ENCODE results near the gene DPYD.

The DPYD gene

DNA sequence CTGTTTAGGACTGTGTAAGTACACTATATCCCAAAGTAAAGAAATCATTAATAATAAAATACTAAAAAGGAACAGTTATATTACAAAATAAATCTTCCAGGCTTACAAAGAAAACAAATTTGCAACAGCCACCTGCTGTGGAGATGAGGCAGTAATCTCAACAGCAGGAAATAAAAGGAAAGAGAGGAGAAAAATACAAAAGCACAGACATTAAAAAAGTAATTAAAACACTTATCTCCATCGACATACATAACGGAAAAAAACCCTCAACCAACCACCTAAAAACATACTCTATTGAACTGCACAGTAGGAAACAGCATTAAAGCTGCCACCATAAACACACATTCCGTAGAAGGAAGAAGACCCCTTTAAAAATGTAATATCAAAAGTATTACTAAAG, 317.6 kb downstream of the DPYD start:
- DNase-seq: no peak

GRCh38 chr1:97599447-97599846, 321.4 kb downstream of the DPYD start:
- no peak for DNase-seq

- no peak for DNase-seq
Measured at GRCh38 chr1:97593192-97593591, 327.6 kb downstream of the DPYD start.

- DNase-seq: no peak
Measured at GRCh38 chr1:97588772-97589171, 332.1 kb downstream of the DPYD start.

DNA sequence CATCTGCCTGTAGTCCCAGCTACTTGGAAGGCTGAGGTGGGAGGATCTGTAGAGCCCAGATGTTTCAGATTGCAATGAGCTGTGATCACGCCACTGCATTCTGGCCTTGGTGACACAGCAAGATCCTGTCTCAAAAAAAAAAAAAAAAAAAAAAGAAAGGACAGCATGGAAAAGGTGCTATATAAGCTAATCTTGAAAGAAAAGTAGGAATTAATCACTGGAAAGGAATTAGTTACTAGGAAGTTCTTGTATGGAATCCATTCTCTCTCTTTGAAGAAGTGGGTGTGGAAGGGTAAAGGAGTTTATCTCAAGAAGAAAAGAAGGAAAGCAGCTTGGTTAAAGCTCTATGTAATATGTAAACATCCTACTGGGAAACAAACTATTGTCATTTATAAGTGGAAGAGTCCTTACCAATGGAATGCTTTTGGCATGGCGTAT, 339.2 kb downstream of the DPYD start:
- DNase-seq: no peak

- DNase-seq: no peak
Measured at GRCh38 chr1:97577613-97578012, 343.2 kb downstream of the DPYD start.

DNA sequence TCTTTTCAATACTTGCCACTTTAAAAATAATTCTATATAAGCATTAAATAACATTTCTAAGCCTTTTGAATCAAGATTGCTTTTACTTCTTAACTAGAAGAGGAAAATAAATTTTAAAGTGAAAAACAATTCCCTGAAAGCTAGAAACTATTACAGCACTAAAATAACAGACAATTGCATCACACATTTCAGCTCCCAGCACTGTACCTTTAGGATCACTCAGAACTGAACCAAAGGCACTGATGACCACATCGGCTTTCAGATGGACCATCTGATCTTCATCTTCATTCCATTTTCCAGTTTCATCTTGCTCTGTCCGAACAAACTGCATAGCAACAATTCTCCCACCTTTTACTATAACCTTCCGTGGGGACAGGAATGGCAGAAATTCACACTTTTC, 347.3 kb downstream of the DPYD start:
- no peak for DNase-seq

DNA sequence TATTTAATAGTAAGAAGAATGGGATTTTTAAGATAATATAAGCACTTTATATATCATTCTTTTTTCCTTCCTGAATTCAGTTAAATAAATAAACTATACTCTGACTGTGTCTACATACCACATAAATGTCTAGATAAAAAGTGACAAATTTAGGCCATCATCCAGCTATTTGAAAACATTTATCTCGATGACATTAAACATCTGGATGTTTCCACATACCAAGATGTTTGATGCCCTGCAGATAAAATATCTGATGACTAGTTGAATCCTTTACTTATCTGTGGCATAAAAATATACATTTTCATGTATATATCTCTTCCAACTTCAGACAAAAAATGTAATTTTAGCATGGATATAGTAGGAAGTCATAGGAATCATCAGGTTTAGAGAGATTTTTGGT, 348.3 kb downstream of the DPYD start:
- DNase-seq: no peak

- no peak for DNase-seq
Measured at GRCh38 chr1:97571760-97572159, 349.1 kb downstream of the DPYD start.

GRCh38 chr1:97570691-97571090, 350.1 kb downstream of the DPYD start:
- DNase-seq: no peak

DNA sequence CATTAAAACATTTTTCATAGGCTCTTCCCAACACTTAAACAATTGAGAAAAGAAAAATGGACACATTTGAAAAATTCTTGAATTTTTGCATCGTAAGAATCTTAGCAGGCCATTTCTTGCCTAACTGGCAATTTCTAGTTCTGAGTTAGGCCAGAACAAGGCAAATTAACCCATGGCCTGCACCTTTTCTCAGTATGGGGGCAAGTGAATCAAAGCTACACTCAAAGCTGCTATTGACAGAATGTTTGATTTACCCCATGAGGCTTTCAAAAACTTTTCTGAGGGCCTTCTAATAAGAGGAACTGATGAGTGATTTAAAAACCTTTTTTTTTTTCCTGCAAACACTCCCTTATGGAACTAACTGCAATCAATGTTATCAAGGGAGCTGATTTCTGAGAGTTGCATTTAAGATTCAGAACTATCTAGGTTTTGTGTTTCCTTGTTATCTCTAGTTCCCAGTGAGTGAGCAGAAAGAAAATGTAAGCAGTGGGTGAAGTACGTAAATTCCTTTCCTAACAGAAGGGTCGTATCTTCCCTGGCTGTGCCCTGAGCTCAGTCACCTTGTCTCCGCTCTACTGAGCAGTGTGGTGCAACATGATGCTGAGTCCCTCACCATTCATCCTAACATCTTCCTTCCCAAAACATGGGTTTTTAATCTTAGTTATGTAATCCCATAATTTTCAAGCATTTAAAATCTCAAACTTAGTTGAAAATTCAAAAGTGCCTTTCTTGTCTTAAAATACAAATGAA, 353.7 kb downstream of the DPYD start:
- DNase-seq: no peak

- DNase-seq: no peak
Measured at GRCh38 chr1:97565886-97566285, 354.9 kb downstream of the DPYD start.

DNA sequence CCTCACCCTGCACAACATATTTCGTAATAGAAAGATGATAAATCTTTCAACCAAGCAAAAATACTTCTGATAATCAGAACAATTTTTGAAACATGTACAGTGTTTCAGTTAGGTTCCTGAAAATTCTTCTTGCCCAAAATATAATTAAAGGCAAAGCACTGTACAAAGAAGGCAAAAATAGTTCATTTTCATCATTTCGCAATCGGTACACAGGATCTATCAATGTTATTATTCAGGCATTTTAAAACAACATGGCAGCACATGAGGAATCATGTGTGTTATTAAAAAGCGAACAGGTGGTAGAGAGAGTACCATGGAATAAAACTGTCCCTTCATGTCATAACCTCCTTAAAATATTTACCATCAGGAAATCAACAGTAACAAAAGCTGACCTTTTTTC, 356.9 kb downstream of the DPYD start:
- no peak for DNase-seq

DNA sequence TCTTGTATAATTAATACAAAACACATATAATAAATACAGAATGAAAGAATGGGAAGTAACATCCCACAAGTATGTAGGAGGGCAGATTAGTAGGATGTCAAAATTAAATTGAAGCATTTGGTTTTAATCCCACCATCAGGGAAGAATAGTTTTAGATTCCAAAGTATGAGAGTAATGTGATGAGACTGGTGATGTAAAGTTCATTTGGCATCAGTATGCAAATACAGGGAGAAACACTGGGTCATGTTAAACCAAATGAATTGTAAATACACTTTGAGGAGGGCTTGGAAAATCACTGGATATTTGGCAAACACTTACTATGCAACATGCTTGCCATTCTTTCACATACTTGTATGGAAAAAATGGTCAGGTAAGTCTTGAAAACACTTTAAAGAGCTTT, 358.8 kb downstream of the DPYD start:
- DNase-seq: no peak

DNA sequence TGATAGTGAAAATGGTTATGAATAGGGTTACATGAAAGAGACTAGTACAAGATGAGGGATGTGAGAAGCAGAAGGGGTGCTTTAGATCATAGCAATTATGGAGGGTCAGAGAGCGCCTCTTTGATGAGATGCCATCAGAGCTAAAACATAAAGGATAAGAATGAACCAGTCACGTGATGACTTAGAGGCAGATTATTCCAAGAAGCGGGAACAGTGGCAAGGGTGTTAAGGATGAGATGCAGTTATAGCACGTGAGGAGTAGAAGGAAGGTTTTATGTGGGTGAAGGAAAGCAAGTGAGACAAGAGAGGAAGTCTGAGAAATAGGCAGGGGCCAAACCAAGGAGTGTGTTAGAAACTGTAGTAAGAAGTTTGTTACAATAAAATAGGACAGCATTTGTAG, 360.1 kb downstream of the DPYD start:
- DNase-seq: no peak

DNA sequence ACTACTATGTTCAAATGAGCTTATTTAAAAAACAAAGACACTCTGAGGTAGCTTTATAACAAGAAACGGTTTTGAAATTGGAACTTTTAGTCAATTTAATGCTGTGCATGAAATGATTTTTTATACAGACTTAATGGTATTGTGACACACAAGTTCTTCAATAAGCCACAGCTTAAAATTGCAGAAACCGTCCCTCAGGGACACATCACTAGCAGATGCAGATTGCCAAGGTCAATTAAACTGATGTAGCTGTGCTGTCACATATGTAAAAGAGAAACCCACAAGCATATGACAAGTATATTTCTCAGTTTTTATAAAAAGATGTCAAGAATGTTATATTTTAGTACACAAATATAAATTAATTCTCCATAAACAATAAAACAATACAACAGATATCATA, 366.9 kb downstream of the DPYD start:
- no peak for DNase-seq

- no peak for DNase-seq
Measured at GRCh38 chr1:97551113-97551512, 369.7 kb downstream of the DPYD start.

- DNase-seq: no peak
Measured at GRCh38 chr1:97545446-97545845, 375.4 kb downstream of the DPYD start.

DNA sequence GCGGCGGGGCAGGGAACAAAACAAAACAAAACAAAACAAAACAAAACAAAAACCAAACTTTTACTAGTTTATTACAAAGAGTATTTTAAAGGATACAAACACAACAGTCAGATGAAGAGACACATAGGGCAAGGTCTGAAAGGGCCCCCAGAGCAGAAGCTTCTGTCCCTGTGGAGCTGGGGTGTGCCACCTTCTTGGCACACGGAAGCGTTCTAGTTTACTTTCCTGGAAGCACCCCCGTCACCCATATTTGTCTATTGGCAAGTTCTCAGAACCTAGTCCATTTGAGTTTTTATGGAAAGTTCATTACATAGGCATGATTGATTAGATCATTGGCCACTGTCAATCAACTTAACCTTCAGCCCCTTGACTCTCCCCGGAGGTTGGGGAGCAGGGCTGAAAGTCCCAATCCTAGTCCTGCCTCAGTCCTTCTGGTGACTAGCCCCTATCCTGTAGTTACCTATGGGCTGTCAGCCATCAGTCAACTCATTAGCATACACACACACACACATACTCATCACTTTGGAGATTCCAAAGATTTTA, 380.4 kb downstream of the DPYD start:
- no peak for DNase-seq

DNA sequence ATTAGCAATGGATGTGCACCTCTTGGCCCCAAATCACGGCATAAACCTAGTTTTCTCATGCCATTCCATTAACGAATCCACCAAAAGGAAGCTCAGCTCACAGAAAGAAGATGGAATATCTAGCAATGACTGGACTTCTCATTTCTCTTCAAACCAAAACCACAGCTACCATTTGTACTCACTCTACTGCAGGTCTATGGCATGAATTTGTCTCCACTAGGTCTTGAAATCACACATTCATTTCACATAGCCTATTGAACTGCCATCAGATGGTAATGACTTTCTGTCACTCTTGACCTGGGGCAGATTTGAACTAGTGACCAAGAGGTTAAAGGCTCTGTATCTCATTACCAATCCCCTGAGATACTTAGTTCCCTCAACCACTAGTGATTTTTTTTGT, 382.7 kb downstream of the DPYD start:
- DNase-seq: no peak

DNA sequence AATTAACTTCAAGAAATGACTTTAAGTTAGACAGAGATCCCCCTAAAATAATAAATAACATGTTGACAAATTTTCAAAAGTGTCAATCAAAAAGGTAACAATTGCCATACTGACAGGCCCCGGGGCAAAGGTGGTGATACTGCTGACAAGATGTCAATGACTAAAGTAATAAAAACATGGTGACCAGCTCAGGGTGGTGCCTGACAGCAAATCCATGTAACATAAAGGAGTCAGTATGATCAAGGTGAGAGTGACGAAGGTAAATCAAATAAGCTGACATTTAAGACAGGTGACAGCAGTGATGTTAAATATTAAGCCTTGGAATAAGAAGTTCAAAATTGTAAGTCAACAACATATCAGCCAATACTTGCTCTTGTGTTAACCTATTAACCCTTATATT, 387.5 kb downstream of the DPYD start:
- no peak for DNase-seq

- DNase-seq: no peak
Measured at GRCh38 chr1:97529600-97529999, 391.2 kb downstream of the DPYD start.

GRCh38 chr1:97524211-97524610, 396.6 kb downstream of the DPYD start:
- no peak for DNase-seq

GRCh38 chr1:97516588-97516987, 404.2 kb downstream of the DPYD start:
- DNase-seq: no peak

DNA sequence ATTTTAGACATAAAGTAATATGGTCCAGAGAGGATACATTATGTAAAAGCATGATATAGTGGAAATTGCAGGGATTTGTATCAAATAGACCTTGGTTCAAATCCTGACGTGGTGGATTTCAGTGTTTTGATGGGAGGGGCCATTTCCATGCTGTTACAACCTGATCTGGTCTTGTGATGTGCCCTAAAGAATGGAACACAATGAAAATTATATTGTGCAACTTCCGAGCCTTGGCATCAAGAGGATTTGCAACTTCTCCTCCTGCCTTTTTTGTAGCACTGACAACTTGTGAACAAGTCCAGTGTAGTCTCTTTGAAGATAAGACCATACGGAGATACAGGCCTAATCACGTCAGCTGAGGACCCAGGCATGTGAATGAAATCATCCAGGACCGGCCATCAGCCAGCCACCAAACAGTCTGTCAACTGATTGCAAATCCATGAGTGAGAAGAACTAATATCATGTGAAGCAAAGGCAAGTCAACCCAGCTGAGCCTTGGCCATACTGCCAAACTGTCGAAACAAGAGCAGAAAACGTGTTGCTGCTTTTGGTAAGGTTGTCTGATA, 412.1 kb downstream of the DPYD start:
- DNase-seq: no peak

Measured in NCI-H446 (cell line).